Gastroesophageal sphincter (tissue), 4 donors: ENCODE results near the gene ADAMTS19. TPM values are rescaled to one million over a fixed set of nuclear protein-coding genes. Genes with fewer than 3 reads are reported as not detected.

ENCODE experiments used
- ATAC-seq: fragments of 150-250 bp; one replicate; pipeline ENCODE4 v1.9.1; 2016; ENCODE audit warnings: mild to moderate bottlenecking, moderate library complexity
- H3K27ac ChIP-seq, 4 donors: fragments of 200-600 bp; sonication (generic) in 3 of 4; 1 replicate in 3 of 4; 2 replicates in 1 of 4; pipeline ENCODE4 v1.5.1; 2016 to 2019
- H3K27me3 ChIP-seq: fragments of 200-600 bp; sonication (generic); one replicate; pipeline ENCODE4 v1.5.1; 2019
- H3K36me3 ChIP-seq, 2 donors: fragments of 200-600 bp; sonication (generic); one replicate each; pipeline ENCODE4 v1.5.1; 2019; ENCODE audit warnings: control low read depth in 1 of 2
- H3K4me1 ChIP-seq, 3 donors: fragments of 200-600 bp; sonication (generic); 1 replicate in 2 of 3; 2 replicates in 1 of 3; pipeline ENCODE4 v1.5.1; 2016 to 2019; ENCODE audit warnings: control low read depth in 2 of 3
- H3K4me3 ChIP-seq, 2 donors: fragments of 200-600 bp; sonication (generic); one replicate each; pipeline ENCODE4 v1.5.1; 2019; ENCODE audit warnings: mild to moderate bottlenecking in 1 of 2, moderate library complexity in 1 of 2
- H3K9me3 ChIP-seq, 3 donors: fragments of 200-600 bp; sonication (generic); one replicate each; pipeline ENCODE4 v1.5.1; 2017 to 2019; ENCODE audit warnings: control low read depth in 2 of 3
- EP300 ChIP-seq: sonication (generic); formaldehyde crosslinking; IDR thresholded peaks from one replicate; pipeline ENCODE4 v1.6.1; 2017; ENCODE audit warnings: antibody characterized with exemption, mild to moderate bottlenecking
- POLR2A ChIP-seq, 2 donors: fragments of 450-650 bp; IDR thresholded peaks; one replicate each; pipeline ENCODE4 v1.6.1; 2017; ENCODE audit warnings: antibody characterized with exemption in 2 of 2, mild to moderate bottlenecking in 2 of 2, moderate library complexity in 1 of 2
- POLR2AphosphoS5 ChIP-seq: sonication (generic); formaldehyde crosslinking; IDR thresholded peaks from one replicate; pipeline ENCODE4 v1.6.1; 2017; ENCODE audit warnings: antibody characterized with exemption
- WGBS, 2 donors: methylation state at CpG; one replicate each; pipeline ENCODE4 v1.1.5; 2018; ENCODE audit warnings: low coverage in 1 of 2; 5-methylcytosine and 5-hydroxymethylcytosine counted together
- total RNA-seq, 4 donors: library from RNA; depleted of rRNA; stranded (reverse); fragments of >200 nt; gene quantifications; one replicate each; pipeline ENCODE4 v1.1.0, GENCODE V29; 2016
- TF ChIP-seq, protein P1 (sequence below), 4 experiments: fragments of 200-600 bp in 2 of 4; fragments of 450-650 bp in 2 of 4; sonication (generic) in 1 of 4; IDR thresholded peaks; one replicate each; pipeline ENCODE4 v1.5.1; 2017 to 2019; ENCODE audit warnings: antibody characterized with exemption in 4 of 4, mild to moderate bottlenecking in 2 of 4, moderate library complexity in 2 of 4

ADAMTS19 gene
- total RNA-seq, 4 donors from 2014 or later = 0.94 to 11.3 (median 4.4) TPM

DNA sequence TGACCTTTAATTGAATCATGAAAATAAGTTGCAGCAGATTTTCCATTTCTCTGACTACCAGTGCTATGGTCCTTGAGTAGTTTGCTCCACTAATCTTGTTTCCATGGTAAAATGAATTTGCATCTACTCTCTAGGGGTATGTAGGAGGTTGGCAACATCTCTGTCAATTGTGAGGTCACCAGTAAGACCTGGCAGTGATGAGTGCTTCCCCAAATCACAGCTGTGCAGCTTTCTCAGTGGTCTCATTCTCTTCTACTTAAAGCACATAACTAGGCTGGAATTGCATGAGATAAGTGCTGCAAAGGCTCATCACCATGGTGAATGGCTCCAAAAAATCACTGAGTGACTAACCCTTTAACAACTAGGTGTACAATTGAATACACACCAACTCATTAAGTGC, 36.3 kb downstream of the ADAMTS19 start:
- H3K4me3 ChIP-seq = no peak overlapping the region
- TF ChIP-seq POLR2A (IDR thresholded peaks at IDR 0.05) (no peak), POLR2AphosphoS5 (no peak), EP300 (no peak)
- TF ChIP-seq, protein P1, sequence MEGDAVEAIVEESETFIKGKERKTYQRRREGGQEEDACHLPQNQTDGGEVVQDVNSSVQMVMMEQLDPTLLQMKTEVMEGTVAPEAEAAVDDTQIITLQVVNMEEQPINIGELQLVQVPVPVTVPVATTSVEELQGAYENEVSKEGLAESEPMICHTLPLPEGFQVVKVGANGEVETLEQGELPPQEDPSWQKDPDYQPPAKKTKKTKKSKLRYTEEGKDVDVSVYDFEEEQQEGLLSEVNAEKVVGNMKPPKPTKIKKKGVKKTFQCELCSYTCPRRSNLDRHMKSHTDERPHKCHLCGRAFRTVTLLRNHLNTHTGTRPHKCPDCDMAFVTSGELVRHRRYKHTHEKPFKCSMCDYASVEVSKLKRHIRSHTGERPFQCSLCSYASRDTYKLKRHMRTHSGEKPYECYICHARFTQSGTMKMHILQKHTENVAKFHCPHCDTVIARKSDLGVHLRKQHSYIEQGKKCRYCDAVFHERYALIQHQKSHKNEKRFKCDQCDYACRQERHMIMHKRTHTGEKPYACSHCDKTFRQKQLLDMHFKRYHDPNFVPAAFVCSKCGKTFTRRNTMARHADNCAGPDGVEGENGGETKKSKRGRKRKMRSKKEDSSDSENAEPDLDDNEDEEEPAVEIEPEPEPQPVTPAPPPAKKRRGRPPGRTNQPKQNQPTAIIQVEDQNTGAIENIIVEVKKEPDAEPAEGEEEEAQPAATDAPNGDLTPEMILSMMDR (IDR thresholded peaks at IDR 0.05) = no peak
- ATAC-seq = no peak
- no peaks in the 10 kb centered on the region for H3K9me3 ChIP-seq
- H3K27ac ChIP-seq = no peak overlapping the region
- no peaks in the 10 kb centered on the region for H3K36me3 ChIP-seq
- H3K27me3 ChIP-seq = no peaks in the 10 kb centered on the region
- H3K4me1 ChIP-seq = no peaks in the 10 kb centered on the region

DNA sequence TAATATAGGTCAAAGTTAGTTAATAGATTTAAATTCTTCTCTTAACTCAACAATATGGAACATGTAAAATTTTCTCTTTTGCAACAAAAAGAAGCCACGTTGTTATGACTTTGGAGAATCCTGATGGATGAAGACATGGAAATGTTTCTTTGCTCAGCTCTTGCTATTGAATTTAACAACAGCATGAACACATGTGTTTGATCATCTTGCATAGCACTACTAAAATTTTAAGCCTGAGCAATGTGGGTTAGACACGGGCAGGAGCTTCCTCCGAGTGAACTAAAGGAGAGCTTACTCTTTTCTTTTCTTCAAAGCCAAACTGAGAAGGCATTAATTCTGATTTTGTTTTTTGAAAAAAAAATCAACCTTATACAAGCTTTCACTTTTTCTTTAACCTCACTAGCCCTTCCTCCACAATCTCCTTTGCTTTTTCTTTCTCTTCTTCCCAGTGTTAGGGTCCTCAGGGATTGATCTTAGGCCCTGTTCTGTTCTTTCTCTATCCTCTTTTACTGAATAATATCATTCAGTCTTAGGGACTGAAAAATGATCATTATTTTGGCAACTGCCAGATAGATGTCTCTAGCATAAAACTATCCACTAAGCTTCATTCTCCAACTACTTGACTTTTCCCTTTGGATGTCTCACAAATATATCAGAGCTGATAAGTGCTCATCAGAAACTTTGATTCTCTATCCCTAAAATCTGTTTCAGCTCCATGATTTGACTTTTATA, 36.9 kb downstream of the ADAMTS19 start:
- no peak overlapping the region for H3K4me3 ChIP-seq
- no peaks in the 10 kb centered on the region for H3K27me3 ChIP-seq
- no peaks in the 10 kb centered on the region for H3K9me3 ChIP-seq
- no peaks in the 10 kb centered on the region for H3K36me3 ChIP-seq
- ATAC-seq = no peak
- no peak overlapping the region for H3K27ac ChIP-seq
- no peaks in the 10 kb centered on the region for H3K4me1 ChIP-seq
- WGBS, 2 donors = 70 to 79% methylated on average over 3 of the region's 3 CpGs
- TF ChIP-seq EP300 = no peak
- TF ChIP-seq POLR2A (IDR thresholded peaks at IDR 0.05) = no peak
- TF ChIP-seq, protein P1 (IDR thresholded peaks at IDR 0.05) = no peak
- TF ChIP-seq POLR2AphosphoS5 = no peak

DNA sequence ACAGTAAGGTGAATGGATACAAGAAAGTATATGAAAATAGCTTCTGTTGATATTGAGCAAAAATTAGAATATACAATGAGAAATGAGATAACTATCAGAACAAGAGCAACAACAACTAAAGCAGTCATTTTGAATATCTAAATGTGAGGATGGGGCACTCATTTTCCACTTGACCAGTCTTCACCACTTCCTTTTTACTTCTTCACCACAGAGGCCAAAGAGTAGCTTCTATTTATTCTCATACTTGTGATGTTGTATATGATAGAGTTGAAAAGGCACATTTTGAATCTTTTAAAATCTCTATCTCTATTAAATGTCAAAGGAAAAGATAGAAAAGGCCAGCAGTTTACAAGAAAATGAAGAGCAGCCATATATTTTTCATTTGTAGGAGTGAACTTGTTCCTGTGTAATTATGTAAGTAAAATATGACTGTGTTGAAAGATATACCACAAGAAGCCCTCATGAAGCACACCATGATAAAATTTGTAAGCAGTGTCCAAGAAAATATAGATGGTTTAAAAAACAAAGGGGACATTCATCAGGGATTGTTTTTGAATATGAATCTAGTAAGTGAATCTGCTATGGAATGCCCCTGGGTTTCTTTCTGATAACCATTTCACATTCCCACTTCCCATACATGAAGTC, 39.2 kb downstream of the ADAMTS19 start:
- no peak for TF ChIP-seq POLR2AphosphoS5
- no peak for TF ChIP-seq POLR2A (IDR thresholded peaks at IDR 0.05)
- TF ChIP-seq EP300 = no peak
- no peaks in the 10 kb centered on the region for H3K27me3 ChIP-seq
- no peak overlapping the region for H3K4me3 ChIP-seq
- no peak overlapping the region for H3K27ac ChIP-seq
- ATAC-seq = no peak
- no peaks in the 10 kb centered on the region for H3K9me3 ChIP-seq
- H3K4me1 ChIP-seq = no peaks in the 10 kb centered on the region
- H3K36me3 ChIP-seq = no peaks in the 10 kb centered on the region

DNA sequence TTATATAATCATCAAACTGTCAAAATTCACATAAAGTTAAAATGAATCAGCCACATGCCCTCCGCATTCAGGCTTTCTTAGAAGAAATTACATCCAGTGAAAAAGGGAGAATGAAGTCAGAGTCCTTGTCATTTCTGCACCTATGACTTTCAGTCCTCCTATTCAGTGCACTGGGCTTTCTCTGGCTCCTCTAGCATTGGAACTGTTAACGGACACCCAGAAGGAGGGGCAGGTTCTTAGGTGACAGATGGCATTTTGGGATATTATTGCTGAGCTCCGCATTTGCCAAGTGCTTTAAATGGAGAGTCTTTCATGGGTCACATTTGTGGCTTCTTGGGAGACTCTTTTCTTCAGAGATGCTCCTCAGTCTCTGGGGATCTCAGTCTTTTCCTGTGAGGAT, 40.0 kb downstream of the ADAMTS19 start:
- WGBS, 2 donors = 92 to 94% methylated on average over 3 of the region's 3 CpGs
- no peak for ATAC-seq
- H3K27me3 ChIP-seq = no peaks in the 10 kb centered on the region
- no peak overlapping the region for H3K27ac ChIP-seq
- H3K4me3 ChIP-seq = no peak overlapping the region
- H3K9me3 ChIP-seq = no peaks in the 10 kb centered on the region
- TF ChIP-seq, protein P1 (IDR thresholded peaks at IDR 0.05) = no peak
- TF ChIP-seq POLR2AphosphoS5 (no peak), EP300 (no peak), POLR2A (IDR thresholded peaks at IDR 0.05) (no peak)
- no peaks in the 10 kb centered on the region for H3K4me1 ChIP-seq
- H3K36me3 ChIP-seq = no peaks in the 10 kb centered on the region

DNA sequence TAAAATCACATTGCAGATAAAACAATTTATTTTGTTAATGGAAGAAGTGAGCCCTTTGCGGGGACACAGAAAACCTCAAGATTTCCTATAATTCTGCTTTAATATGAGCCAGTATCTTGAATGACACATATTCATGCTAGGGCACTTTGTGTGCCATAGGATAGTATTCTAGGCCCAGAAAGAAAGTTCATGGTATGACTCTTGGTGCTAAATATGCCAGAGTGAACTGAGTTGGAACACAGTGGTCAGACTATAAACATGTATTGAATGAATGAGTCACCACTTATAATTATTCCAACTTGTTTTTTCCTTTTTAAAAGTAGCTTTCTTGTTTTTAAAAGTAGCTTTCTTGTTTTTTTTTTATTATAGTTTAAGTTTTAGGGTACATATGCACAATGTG, 46.0 kb downstream of the ADAMTS19 start:
- H3K27me3 ChIP-seq = no peaks in the 10 kb centered on the region
- no peaks in the 10 kb centered on the region for H3K9me3 ChIP-seq
- TF ChIP-seq POLR2A (IDR thresholded peaks at IDR 0.05) (no peak), POLR2AphosphoS5 (no peak)
- TF ChIP-seq, protein P1 (IDR thresholded peaks at IDR 0.05) = no peak
- no peaks in the 10 kb centered on the region for H3K36me3 ChIP-seq
- no peak overlapping the region for H3K4me3 ChIP-seq
- no peak overlapping the region for H3K27ac ChIP-seq
- no peaks in the 10 kb centered on the region for H3K4me1 ChIP-seq
- ATAC-seq = no peak
- 94% methylated on average over 1 of the region's 1 CpG for WGBS, 2 donors
